BJ (cell line): ENCODE measurements around the gene TTC39C. TPM values are rescaled to one million over a fixed set of nuclear protein-coding genes. Genes with fewer than 3 reads are reported as not detected.
A peak's percentile ranks its signal among the peaks of the same experiment; 100 is the strongest.

Experiments used
- CTCF ChIA-PET: fragments of 350-600 bp; formaldehyde crosslinking; extraction: SDS; loops from one replicate; lab custom pipeline; 2021; ENCODE audit warnings: antibody characterized with exemption, inconsistent platforms; lab: Yijun Ruan, JAX
- POLR2A ChIA-PET: fragments of 300-600 bp; sonication (Branson Sonifier 250); formaldehyde crosslinking; extraction: SDS; loops from one replicate; lab custom pipeline; 2021; ENCODE audit warnings: antibody characterized with exemption; lab: Charles Lee
- DNase-seq: peaks from one replicate; pipeline ENCODE4 v3.0.0-alpha.2; 2011; ENCODE audit warnings: low read depth
- H3K27me3 ChIP-seq: 2 replicates; pipeline ENCODE4 v1.6.0; 2011; ENCODE audit warnings: low read length; ENCODE audit not compliant: control insufficient read depth, insufficient read depth
- H3K36me3 ChIP-seq: 2 replicates; pipeline ENCODE4 v1.5.1; 2011; ENCODE audit warnings: low read length; ENCODE audit not compliant: control insufficient read depth, insufficient read depth
- H3K4me3 ChIP-seq: 2 replicates; pipeline ENCODE4 v1.5.1; 2011; ENCODE audit warnings: low read depth, mild to moderate bottlenecking, control low read depth, low read length
- CTCF ChIP-seq: IDR thresholded peaks from 2 replicates; pipeline ENCODE4 v1.5.1; 2011; ENCODE audit warnings: low read depth, mild to moderate bottlenecking, control low read depth, inconsistent platforms, low read length, moderate library complexity; ENCODE audit not compliant: insufficient read depth
- polyA plus RNA-seq: library from polyadenylated mRNA; depleted of rRNA; stranded (reverse); fragments of >200 nt; gene quantifications from 2 replicates; pipeline ENCODE4 v1.2.3, GENCODE V29; 2011

TTC39C gene
- polyA plus RNA-seq, 1 experiment: 37.9 TPM

DNA sequence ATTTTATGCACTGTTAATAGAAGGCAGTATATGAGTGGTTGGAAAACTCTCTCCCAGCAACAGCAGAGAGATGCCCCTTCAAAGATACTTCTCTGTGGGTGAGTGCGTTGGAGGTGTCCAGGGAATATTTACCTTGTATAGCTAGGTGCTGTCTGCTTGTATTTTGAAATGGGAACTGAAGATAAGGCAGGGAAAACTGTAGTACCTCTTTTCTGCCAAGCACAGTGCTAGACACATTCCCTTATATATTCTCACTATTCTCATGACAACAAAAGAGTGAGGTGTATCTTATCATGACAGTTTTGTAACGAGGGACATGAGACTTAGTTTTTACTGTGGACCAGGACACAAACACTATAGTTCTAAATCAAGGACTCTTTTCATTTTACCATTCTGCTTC, 2.1 kb downstream of the TTC39C start:
- no peak for DNase-seq
- peak; percentile 44; the same call in 1 of the 2 replicates for TF ChIP-seq CTCF
- CTCF ChIA-PET: interaction anchor here (1.3 to 1.7 kb wide), 2 partner anchors 98 to 101 kb away, joined by 4 to 5 read pairs; no protein-coding TSS in a partner anchor

DNA sequence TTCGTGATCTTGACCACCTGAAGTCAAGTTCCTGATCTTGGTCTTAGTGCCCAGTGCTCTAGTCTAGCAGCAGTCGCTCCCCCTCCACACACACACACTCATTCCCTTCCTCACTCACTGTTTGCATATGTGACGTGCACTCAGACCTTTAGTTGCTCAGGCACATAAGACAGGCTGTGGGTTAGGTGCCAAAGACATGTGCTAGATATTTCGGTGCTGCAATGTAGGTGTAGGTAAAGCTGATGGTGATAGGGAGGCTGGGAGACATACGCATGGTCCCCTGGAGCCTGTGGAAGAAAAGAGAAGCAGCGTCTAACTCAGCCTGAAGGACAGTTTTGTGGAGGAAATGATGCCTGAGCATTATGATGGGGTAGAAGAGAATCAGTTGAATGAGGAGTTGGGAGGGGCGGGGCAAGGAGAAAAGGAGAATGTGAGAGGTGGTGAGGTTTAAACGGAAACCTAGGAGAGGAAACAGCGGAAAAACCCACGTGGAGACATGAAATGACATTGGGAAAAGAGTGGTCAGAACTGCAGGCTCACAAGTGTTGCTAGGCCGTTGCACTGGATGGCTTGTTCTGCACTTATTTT, 3.8 kb downstream of the TTC39C start:
- TF ChIP-seq CTCF: no peak
- ChIA-PET CTCF (no interaction called here), POLR2A (no interaction called here)
- H3K36me3 ChIP-seq: peaks cover 14% of the 10 kb centered on the region
- H3K27me3 ChIP-seq: no peaks in the 10 kb centered on the region
- no peak overlapping the region for H3K4me3 ChIP-seq
- DNase-seq: no peak

More for the DNA sequence above, 2.1 kb downstream of the TTC39C start:
- POLR2A ChIA-PET: no interaction called here
- H3K36me3 ChIP-seq: peaks cover 6% of the 10 kb centered on the region
- H3K27me3 ChIP-seq: no peaks in the 10 kb centered on the region
- H3K4me3 ChIP-seq: peak overlapping the region; percentile 94

DNA sequence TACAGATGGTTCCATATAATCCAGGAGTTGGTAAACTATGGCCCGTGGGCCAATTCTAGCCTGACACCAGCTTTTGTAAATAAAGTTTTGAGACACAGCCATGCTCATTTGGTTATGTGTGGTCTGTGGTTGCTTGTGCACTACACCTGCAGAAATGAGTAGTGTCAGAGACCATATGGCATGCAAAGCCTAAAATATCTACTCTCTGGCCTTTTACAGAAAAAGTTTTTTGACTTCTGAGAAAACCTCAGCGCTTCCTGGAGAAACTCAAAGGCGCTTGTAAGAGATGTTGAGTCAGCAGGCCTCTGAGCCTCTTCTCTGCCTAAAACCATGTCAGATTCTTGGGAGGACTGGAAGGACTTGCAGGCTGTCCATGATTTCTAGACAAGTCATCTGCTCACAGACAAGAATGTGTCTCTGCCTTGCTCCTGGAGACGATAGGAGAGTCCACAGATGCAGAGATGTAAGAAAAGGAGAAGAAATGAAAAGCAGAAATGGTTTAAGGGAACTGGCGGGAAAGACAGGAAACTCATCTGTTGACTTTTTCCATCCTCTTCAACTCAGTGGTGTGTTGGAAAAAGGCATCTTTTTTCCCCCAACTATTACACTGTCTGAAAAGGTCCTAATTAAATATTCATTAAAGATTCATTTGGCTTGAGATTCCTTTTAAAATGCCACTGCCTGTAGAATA, 5.2 kb downstream of the TTC39C start:
- POLR2A ChIA-PET: no interaction called here
- no peak for DNase-seq
- Histone ChIP-seq H3K27me3 (no peaks in the 10 kb centered on the region), H3K4me3 (no peak overlapping the region), H3K36me3 (peaks cover 15% of the 10 kb centered on the region)
- CTCF ChIA-PET: no interaction called here
- no peak for TF ChIP-seq CTCF

DNA sequence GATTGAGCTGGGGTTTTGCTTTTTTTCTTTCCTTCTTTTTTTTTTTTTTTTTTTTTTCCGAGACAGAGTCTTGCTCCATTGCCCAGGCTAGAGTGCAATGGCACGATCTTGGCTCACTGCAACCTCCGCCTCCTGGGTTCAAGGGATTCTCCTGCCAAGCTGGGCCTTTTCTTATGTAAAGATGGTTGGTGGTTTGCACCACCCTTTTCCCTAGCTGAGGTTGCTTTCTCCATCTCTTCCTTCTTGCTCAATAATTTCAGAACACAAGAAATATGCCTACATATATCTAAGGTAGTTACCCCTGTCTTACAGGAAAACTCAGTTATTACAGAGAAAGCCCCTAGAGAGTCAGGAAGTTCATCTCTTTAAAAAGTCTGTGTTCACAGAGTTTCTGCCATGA, 7.0 kb downstream of the TTC39C start:
- POLR2A ChIA-PET: no interaction called here
- H3K4me3 ChIP-seq: no peak overlapping the region
- H3K36me3 ChIP-seq: peaks cover 15% of the 10 kb centered on the region
- no peak for DNase-seq
- TF ChIP-seq CTCF: no peak
- CTCF ChIA-PET: interaction anchor here (1.0 to 1.2 kb wide), 2 partner anchors 51 to 55 kb away, joined by 3 read pairs; no protein-coding TSS in a partner anchor
- no peaks in the 10 kb centered on the region for H3K27me3 ChIP-seq

- CTCF ChIA-PET: interaction anchor here (1.0 to 1.2 kb wide), 2 partner anchors 50 to 54 kb away, joined by 3 read pairs; no protein-coding TSS in a partner anchor
These were observed 7.6 kb downstream of the TTC39C start for GRCh38 chr18:24022161-24022560.

More at GRCh38 chr18:24022161-24022560, 7.6 kb downstream of the TTC39C start:
- H3K36me3 ChIP-seq: peaks cover 15% of the 10 kb centered on the region
- POLR2A ChIA-PET: no interaction called here
- H3K4me3 ChIP-seq: no peak overlapping the region
- DNase-seq: no peak
- no peaks in the 10 kb centered on the region for H3K27me3 ChIP-seq
- no peak for TF ChIP-seq CTCF
